IPS DF 4.7 (cell line): ENCODE measurements around the gene SERPINB1.
"Not testable (repeated sequence)": the region's sequence is repeated elsewhere in the genome, so short reads cannot be mapped to it uniquely, and the experiment has no call there.

Source experiments
- DNase-seq: peaks from one replicate; pipeline ENCODE4 v3.0.0-alpha.2; 2013; ENCODE audit warnings: low spot score; ENCODE audit errors: extremely low read depth

Gene SERPINB1

DNA sequence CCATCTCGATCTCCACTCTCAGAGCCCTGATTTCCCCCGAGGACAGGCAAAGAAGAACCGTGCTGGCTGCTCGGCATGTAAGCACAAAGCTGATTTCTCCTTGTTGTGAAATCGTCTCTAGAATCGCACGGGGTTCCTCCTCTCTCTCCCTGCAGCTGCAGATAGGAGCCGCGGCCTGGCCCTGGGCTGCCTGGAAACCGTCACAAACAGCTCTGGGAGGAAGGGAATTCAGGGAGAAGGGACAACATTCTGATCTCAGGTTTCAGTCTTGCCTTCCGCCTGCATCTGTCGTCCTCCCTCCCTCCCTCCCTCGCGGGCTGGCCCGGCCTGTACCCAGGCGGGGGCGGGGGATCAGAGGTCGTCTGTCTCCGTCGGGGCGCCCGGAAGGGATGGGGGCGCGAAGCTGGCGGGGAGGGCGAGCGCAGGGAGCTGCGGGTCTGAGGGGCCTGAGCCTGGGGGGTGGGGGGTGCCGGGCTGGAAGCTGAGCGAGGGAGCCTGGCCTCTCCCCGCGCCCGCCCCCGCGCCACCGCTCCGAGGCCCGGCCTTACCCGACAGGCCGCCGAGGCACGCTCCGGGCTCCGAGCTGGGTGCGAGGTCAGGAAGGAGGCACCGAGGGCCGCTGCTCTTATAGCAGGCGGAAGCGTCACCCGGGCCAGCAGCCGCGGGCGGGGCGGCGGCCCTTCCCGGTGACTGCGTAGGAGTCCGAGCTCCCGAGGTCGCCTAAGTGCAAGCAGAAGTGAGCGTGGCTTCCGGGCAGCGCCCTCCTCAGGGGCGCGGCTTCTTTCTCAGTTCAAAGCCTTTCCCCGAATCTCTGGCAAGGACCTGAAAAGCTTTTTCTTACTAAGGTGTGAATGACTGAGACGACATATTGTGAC, at the start of gene SERPINB1:
SERPINB1 (minus strand) TSS at position 600 of the 875 bp plus-strand sequence. CDS start 1,277 bp downstream, outside the sequence.
- no peak for DNase-seq

DNA sequence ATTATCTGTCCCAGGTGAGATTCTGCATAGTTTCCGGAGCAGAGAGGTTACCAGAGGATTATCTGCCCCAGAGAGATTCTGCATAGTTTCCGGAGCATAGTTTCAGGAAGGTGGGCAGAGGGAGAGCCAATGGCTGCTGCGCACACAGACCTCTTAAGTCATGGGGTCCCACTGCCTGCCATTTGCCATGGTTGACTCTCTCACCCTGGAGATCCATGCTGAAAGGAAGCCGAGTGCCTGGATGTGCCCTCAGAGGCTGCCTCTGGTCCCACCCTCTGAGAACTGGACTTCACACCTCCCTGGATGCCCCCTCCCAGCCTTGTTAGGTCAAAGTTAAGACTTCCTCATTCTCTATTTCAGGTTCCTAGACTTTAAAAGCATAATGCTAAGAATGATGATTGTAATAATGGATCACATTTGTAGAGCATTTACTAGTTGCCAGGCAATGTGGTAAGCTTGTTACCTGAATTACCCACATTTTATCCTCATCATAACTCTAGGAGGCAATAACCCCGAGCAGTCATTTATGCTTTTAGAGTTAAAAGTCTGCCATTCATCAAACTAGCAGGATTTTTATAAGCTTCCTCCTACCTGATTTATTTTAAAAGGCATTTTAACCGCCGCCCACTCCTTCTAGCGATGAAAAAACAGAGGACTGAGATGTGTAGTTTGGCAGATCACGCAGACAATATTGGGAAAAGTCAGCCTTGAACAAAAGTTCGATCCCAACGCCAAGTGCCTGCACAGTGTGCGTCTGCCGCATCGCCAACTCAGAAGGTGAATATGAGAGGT, 49.5 kb upstream of the SERPINB1 start:
- no peak for DNase-seq

DNA sequence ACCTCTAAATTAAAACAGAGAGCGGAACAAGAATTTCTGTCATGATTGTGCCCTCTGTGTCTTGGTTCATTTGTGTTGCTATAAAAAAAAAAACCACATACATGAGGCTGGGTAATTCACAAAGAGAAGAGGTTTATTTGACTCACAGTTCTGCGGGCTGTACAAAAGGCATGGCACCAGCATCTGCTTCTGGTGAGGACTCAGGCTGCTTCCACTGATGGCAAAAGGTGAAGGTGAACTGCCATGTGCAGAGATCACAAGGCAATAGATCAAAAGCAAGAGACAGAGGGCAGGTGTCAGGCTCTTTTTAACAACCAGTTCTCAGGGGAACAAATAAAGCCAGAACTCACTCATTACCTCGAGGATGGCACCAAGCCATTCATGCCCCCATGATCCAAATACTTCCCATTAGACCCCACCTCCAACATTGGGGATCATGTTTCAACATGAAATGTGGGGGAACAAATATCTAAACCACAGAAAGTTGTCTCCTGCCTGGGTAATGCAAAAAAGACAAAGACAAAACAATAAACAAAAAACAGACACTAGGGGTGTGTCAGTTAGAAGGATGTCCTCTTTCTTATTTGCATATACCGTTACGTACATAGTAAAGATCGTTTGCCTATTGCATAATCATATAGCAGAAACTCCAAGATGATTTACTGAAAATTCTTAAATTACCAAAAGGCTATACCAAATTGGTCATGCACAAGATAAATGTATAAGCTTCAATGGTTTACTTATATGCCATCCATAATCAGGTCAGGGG, 44.5 kb upstream of the SERPINB1 start:
- DNase-seq: no peak

DNA sequence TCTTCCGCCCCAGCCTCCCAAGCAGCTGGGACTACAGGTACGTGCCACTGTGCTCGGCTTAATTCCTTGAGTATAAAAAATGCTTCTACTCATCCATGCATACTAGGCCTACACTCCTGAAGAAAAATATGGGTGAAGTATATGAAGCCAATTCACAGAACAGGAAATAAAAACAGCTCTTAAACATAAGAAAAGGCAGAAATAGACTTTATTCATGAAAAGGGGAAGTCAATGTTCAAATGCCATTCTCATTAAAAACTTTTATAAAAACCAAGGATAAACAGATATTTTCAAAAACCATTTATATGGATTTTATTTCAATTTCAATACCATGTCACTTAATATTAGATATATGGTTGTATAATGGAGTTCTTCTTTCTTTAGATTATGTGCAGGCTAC, 43.1 kb upstream of the SERPINB1 start:
- no peak for DNase-seq

DNA sequence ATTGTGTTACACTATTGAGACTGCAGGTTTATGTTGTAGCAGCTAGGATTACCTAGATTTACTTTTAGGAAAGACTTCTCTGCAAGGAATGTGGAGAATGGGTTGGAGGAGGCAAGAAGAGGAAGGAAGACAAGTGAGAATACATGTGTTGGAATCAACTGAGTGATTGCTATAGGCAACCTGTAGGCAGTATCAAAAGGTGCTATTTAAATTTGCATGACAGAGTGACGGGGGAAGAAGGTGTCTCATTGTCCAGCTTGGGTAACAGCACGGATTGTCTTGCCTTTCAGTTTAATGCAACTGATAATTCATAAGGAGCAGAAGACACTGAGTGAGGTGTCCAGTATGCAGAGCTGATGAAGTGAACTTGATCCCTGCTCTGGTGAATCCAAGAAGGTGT, 42.0 kb upstream of the SERPINB1 start:
- DNase-seq: no peak

DNA sequence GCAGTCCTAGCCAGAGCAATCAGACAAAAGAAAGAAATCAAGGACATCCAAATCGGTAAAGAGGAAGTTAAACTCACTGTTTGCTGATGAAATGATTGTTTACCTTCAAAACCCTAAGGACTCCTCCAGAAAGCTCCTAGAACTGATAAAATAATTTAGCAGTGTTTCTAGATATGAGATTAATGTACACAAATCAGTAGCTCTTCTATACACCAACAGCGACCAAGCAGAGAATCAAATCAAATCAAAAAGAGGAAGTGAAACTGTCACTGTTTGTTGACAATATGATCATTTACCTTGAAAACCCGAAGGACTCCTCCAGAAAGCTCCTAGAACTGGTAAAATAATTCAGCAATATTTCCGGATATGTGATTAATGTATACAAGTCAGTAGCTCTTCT, 39.8 kb upstream of the SERPINB1 start:
- no peak for DNase-seq

DNA sequence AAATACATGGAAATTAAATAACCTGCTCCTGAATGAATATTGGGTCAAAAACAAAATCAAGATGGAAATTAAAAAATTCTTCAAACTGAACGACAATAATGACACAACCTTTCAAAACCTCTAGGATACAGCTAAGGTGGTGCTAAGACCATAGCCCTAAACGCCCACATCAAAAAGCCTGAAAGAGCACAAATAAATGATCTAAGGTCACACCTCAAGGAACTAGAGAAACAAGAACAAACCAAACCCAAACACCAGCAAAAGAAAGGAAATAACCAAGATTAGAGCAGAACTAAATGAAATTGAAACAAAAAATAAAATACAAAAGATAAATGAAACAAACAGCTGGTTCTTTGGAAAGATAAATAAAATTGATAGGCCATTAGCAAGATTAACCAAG, 38.5 kb upstream of the SERPINB1 start:
- DNase-seq: not testable (repeated sequence)

DNA sequence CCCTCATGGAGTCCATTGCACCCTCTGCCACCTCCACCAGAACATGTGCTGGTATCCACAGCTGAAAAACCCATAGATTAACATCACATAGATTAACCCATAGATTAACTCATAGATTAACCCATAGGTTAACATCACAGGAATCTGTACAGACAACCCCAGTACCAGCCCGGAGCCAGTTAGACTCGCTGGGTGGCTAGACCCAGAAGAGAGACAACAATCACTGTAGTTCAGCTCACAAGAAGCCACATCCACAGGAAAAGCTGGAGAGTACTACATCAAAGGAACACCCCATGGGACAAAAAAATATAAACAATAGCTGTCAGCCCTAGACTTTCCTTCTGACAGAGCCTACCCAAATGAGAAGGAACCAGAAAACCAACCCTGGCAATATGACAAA, 36.3 kb upstream of the SERPINB1 start:
- DNase-seq: no peak

DNA sequence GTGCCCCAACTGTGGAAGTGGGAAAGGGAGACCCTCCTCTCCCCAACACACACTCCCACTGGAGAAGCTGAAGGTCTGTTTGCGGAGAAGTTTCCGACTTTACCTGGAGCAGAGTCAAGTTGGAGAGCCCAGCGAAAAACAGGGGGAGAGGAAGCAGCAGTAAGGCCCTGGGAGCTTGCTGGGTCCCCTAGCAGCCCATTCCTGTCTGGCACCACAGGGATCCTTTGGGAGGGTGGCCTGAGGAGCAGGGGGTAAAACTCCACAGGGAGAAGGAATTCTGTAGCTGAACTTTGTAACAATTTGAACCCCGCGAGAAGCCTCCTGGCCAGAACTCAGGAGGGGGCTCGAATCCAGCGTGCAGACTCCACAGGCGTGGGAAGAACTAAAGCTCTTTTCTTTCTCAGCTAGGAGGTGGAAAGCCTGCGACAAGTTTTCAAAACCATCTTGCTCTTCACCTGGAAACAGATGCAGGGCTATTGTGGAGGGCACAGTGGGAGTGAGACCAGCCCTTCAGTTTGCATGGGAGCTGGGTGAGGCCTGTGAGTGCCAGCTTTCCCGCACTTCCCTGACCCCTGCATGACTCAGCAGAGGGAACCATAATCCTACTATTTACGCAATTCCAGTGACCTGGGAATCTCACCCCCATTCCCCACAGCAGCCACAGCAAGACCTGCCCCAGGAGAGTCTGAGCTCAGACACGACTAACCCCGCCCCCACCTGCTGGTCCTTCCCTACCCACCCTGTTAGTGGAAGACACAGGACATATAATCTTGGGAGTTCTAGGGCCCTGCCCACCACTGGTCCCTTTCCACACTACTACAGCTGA, 35.6 kb upstream of the SERPINB1 start:
- DNase-seq: no peak

DNA sequence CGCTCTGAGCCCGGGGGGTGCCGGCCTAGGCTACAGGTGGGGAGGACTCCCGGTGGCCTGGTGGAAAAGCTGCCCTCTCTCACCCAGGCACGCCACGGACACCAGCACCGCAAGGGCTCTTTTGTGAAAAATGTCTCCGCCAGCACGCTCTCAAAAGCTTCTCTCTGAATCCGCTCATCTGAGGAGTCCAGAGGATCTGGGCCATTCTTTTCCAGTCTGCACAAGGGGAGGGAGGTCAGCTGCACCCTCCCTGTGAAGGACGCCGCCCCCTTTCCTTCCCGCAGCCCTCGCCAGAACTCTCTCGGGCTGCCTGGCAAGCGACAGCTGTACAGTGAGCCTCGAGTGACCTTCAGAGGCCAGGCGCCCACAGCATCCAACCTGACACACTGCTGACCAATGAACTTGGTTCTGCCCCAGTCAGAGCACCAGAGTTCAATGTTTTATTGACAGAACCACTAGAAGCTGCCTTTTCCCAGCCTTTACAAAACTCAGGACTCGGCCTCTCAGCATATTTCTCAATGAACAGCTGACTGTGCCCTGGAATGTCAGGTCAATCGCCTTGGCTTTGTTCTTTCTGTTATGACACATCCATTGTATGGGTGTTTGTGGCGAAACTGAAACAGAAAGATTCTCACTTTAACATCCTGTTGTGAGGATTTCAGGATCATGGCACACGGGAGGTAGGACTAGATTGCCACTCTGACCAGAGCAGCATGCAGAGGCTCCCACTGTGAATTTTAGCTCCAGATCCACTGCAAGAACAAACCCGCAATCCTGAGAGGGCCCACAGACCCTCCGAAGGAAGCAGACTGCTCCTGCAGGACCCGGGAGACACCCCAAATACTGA, 34.8 kb upstream of the SERPINB1 start:
- DNase-seq: no peak

DNA sequence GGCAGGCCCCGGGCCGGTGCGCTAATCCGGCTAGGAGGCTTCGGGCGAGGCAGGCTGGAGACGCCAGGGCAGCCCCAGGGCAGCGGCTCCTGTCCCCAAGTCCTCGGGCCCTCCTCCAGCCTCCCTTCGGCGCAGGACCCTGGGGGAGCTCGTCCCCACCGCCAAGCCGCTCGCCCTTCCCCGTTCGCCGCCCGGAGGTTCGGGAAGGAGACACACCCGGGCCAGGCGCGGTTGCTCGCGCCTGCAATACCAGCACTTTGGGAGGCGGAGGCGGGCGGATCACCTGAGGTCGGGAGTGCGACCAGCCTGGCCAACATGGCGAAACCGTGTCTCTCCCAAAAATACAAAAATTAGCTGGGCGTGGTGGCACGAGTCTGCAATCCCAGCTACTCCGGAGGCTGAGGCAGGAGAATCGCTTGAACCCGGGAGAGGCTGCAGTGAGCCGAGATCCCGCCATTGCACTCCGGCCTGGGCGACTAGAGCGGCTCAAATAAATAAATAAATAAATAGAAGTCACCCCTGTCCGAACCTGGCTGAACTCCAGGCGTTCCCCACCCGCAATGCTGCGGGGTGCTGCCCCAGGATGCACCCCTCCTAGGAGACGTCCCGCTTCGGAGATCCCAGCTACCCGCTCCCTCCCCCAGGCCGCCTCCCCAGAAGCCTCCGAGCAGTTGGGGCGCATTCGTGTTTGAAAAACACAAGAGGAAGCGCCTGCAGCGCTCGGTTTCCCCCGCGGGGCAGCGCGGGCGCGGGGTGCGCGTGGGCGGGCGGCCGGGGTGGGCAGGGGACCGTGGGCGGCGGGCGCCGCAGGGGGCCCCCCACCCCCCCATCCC, 33.9 kb upstream of the SERPINB1 start:
- no peak for DNase-seq

DNA sequence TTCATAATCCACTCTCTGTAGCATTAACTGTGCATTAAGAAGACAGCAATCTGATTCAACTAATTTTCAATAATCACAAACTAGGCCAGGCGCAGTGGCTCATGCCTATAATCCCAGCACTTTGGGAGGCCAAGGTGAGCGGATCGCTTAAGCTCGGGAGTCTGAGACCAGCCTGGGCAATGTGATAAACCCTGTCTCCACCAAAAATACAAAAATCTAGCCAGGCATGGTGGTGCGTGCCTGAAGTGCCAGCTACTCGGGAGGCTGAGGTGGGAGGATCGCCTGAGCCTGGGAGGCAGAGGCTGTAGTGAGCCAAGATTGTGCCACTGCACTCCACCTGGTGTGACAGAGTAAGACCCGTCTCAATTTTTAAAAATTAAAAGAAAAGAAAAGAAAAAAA, 32.0 kb upstream of the SERPINB1 start:
- no peak for DNase-seq

DNA sequence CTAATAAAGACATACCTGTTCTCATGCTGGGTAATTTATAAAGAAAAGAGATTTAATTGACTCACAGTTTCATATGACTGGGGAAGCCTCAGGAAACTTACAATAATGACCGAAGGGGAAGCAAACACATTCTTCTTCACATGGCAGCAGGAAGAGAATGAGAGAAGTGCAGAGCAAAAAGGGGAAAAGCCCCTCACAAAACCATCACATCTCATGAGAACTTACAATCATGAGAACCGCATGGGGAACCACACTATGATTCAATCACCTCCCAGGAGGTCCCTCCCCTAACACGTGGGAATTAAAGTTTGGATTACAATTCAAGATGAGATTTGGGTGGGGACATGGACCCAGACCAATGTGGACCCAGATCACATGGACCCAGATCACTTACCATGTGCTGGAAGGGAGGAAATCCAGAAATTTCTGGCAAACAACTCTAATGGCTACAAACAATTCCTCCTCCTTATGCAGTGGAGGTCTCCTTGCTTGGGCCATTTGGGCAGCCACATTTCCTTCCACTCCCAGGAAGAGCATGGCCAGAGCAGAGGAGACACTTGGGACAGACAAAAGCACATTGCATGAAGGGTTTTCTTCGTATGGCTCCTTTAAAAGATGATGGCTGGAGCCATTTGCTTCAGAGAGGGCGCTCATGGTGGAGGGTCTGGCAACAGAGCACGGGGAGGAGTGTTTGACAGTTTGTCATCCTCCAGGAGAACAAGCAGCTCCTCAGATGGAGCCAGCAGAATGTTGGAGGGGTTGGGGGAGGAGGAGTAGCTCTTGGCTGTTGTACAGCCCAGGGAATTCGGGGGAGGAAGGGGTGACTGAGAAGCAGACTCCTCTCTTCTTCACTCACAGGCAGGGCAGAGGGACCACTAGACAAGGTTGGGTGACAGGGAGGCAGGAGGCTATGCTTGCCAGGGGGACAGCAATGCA, 31.0 kb upstream of the SERPINB1 start:
- DNase-seq: no peak

DNA sequence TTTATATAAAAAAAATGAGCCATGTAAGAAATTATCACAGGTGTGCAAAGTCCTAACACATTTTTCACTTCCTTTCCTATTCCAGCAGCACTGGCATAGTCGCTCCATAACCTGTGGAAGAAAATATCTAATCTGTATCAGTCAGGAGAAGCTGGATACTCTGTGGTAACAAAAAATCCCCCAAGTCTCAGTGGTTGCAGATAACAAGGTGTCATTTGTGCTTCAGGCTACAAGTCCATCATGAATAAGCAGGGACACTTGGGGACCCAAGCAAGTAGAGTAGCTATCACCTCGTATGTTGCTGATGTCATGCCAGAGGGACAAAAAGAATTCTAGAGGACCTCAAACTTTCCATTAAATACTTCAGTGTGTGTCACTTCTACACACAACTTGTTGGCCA, 30.3 kb upstream of the SERPINB1 start:
- DNase-seq: no peak

DNA sequence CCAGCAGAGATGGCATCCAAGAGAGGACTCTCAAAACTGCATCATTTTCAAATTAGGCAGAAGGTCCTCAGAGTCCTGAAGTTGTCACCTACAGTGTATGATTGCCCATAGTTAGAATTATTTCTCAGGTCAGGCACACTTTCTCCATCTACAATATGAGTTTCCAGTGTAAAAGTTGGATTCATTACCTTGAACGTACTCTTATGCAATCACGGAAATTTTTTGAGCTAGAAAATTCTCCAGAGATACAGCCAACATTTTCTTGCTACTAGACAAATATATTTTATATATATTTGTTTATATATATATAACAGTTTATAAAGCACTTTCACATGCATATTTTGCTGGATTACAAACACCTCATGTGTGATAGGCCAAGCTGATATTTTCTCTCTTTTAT, 29.4 kb upstream of the SERPINB1 start:
- no peak for DNase-seq

DNA sequence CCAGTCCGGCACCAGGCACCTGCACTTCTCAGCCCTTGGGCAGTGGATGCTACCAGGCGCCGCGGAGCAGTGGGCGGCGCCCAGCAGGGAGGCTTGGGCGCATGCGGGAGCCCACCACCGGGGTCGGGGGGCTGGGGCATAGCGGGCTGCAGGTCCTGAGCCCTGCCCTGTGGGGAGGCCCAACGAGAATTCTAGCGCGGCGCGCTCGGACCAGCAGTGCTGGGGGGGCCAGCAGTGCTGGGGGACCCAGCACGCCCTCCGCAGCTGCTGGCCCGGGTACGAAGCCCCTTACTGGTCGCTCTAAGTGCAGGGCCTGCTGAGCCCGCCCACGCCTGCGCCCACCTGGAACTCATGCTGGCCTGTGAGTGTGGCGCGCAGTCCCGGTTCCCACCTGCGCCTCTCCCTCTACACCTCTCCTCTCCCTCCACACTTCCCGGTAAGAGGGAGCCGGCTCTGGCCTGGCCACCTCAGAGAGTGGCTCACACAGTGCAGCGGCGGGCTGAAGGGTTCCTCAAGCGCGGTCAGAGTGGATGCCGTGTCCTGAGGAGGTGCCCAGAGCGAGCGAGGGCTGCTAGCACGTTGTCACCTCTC, 28.5 kb upstream of the SERPINB1 start:
- no peak for DNase-seq

DNA sequence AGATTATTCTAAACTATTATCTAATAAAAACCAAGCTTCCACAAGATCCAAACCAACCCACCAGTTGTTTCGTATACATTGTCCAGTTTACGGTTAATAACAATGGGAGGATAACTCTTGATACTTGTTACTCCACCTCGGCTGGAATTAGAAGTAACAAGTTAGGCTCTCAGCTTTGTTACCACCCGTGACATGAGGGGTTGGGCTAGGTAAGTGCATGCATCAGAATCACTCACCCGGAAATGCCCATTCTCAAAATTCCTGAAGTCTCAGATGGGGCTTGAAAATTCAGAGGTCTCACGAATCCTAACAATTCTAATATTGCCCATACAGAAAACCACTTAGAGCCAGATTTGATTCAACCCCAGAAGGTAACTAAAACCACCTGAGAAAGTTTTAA, 27.0 kb upstream of the SERPINB1 start:
- DNase-seq: no peak
